GM19238 (cell line): ENCODE measurements around the gene CYP4F12.

Experiments
- DNase-seq: peaks from one replicate; pipeline ENCODE4 v3.0.0; 2011; ENCODE audit warnings: low spot score; ENCODE audit not compliant: insufficient read length

The CYP4F12 gene

DNA sequence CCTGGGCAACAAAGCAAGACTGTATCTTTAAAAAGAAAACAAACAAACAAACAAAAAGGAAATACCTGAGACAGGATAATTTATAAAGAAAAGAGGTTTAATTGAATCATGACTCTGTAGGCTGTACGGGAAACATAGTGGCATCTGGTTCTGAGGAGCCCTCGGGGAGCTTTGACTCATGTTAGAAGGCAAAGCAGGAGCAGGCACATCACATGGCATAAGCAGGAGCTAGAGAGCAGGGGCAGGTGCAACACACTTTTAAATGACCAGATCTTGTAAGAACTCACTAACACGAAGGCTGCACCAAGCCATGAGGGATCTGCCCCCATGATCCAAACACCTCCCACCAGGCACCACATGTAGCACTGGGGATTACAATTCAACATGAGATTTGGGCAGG is 41.8 kb downstream of the CYP4F12 start:
- no peak for DNase-seq

DNA sequence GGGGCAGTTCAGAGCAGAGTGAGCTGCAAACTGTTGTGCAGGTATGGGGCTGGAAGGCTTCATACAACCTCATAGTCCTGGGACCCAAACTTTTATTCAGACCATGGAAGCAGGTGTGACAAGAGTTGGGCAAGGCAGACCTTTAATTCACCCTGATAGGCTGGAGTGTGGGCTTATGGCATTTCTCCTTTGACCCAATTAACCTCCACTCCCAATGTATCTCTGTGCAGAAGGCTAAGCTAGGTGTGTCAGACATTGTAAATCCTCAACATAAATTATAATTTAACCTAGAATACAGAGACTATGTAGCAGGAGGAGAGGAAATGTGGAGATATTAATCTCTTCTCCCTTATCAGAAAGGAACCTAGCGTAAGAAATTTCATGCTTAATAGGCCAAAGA is 42.8 kb downstream of the CYP4F12 start:
- DNase-seq = no peak

DNA sequence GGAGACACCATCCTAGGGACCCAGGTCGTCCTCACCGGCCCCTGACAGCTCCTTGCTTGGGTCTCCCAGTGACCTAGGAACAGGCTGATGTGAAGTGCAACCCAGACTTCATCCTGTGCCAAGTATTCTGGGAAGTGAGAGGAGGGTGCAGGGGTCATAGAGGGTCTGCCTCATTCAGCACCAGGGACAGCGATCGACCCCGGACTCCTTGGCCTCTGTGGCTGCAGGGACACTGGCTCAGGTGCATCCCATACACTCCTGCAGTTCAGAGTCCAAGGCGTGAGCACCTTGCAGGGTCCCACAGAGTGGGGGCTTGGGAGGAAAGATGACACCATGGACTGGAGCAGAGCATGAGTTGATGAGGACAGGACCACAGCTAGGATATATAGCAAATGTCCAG is 44.9 kb downstream of the CYP4F12 start:
- no peak for DNase-seq

DNA sequence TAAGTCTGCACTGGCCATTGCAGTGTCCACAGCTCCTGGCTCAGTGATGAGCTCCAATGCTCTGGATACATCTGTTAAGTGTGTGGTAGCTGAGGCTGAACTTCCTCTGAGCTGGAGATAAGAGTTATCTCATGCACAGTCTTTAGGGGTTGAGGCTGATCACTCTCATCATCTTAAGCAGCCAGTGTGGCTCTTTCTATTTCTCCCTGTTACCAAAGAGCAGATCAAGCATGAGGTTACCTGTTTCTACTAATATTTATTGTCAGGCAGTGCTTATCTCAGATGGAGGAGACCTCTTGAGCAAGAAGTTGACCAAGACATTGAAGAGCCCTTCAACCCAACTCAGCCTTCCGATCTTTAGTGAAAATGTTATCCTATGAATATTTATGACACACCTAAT is 48.4 kb downstream of the CYP4F12 start:
- DNase-seq = no peak

DNA sequence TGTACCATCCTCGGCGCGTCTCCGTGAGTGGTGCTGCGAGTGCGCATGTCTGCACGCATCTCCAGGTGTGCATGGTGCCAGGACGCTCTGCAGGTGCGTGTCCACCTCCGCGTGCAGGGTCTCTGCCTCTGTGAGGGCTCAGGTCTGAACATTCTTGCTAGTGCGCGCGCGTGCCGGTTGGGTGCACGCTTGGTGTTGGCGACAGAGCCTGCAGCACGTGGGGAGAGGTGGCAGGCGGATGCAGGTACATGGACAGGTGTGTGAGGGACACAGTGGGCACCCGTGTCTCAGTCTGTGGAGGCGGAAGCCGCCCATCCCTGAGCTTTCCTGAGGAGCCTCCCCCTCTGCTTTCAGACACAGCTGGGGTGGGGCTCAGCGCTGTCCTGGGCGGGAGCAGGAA is 50.1 kb downstream of the CYP4F12 start:
- DNase-seq = no peak

DNA sequence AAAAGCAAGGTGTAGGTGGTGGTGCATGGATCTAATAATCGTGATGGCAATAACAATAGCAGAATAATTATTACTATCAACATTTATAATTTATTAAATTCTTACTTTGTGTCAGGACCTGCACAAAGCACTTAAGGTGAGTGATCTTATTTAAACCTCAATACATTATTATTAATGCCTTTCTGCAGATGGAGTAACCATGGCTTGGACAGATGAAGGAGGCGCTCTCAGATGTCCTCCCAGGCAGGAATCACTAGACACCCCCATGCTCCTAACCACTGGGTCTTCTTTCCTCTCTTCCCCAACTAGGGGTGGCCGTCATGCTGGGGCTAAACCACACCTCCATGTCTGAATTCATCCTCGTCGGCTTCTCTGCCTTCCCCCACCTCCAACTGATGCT is 54.8 kb downstream of the CYP4F12 start, which contains the start of gene OR10H2:
Gene OR10H2 (plus strand): TSS at position 301 of the 400 bp plus-strand sequence. CDS start 20 bp downstream, at position 321.
- DNase-seq = no peak

DNA sequence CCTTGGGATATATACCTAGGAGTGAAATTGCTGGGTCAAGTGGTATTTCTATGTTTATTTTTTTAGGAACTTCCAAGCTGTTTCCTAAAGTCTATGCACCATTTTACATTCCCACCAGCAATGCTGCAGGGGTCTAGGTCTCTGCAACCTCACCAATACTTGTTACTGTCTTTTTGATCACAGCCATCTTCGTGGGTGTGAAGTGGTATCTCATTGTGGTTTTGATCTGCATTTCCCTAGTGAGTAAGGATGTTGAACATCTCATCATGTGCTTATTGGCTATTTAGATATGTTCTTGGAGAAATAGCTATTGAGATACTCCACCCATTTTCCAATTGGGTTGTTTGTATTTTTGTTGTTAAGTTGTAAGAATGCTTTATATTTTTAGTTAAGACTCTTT is 57.7 kb downstream of the CYP4F12 start:
- DNase-seq = no peak

DNA sequence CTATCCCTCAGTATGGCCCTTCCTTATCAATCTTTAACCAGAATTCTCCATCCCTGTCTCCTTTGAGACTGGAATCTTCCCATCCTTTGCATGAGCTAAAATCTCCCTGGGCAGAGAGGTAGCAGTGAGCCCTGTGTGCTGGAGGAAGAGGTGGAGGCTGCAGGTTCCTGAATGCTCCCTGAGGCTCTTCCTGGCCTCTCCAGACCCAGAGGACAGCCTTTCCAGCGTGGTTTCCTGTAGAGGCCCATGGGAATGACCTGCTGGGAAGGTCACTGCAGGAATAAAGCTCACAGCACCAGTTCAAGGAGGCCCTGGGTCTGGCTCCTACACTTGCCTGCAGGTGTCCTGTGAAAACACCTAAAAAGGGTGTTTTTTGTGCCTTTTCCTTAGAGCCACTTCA is 59.5 kb downstream of the CYP4F12 start:
- DNase-seq = no peak

DNA sequence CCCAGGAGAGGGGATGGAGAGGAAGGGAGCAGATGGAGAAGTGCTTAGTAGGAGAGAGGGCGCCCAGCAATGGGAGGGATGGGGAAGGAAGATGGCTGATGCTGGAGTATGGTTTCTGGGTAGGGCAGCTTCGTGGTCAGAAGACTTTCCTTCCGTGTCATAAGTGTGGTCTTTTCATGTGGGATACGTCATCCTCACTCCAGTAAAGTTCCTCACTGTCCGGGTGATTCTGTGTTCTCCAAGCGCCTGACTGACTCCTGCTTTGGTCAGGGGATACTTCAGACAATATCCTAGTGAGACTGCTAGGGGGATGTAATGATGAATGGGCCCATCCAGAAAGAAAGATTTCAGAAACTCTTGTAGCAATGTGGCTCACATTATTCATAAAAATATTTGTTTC is 61.0 kb downstream of the CYP4F12 start:
- DNase-seq = no peak

DNA sequence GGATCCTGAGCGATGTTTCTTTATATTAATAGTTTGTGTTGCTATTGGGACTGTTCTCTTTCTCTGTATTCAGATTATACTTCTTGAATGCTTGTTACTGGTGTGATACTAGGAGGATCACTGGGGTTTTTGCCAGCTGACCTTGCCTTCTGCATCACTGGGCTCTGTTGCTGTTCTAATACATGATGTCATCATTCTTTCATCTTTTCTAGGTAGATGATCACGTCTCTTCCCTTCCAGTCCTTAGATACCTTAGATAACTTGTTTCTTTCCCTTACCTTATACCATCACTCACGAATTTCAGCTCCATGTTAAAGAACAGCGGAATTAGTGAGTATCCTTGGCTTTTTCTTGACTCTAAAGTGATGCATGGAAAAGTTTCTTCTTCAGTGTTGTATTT is 64.8 kb downstream of the CYP4F12 start, which contains the start of gene OR10H3:
Gene OR10H3 (plus strand): TSS at position 264 of the 400 bp plus-strand sequence. CDS start 3,408 bp downstream, outside the sequence.
- DNase-seq = no peak

DNA sequence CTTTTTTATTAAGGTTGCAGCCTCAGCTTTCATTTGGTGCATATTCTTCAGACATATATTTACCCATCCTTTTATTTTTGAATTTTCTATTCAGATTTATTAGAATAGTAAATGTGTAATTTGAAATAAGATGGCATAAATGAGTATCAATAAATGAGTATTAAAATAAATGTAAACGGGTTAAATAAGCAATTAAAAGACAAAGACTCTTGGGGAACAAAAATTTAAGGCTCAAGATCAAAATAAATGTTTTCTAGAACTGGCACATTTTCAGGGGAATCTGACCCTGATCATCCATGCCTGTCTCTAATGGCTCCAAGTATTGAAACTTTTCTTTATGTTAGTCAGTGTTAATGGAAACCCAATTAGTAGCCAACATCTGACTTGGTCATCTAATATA is 67.9 kb downstream of the CYP4F12 start:
- no peak for DNase-seq
